GM23248 (cell line): ENCODE measurements around the gene ABCG1.

Experiments used
- EZH2 ChIP-seq: fragments of 200-600 bp; sonication (generic); IDR thresholded peaks from 2 replicates; pipeline ENCODE4 v1.6.1; 2018; ENCODE audit warnings: antibody characterized with exemption, mild to moderate bottlenecking; ENCODE audit not compliant: insufficient read depth, poor library complexity, severe bottlenecking
- EZH2phosphoT487 ChIP-seq: fragments of 200-600 bp; sonication (generic); IDR thresholded peaks from 2 replicates; pipeline ENCODE4 v1.6.1; 2018; ENCODE audit warnings: antibody characterized with exemption, moderate library complexity, mild to moderate bottlenecking, low read depth; ENCODE audit not compliant: insufficient read depth

DNA sequence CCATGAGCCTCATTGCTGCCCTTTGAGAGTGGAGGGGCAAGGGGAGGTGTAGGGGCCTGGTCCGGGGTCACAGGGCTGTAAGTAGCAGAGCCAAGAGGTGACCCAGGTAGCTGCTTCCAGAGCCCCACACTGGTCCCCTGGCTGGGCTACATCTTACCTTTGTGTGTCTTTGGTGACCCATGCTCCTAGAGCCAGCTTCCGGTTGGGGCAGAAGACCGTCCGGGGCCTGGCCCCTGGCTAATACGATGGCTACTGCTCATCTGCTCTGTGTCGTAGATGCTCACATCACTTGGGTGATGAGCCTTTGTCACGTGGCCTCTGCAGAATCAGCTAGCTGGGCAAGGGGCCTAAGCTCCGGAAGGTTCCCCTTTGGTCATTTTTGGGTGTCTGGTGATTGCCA is 20.6 kb downstream of the ABCG1 start:
- no peak for TF ChIP-seq EZH2phosphoT487
- no peak for TF ChIP-seq EZH2
